GM12872 (cell line): ENCODE measurements around the gene THSD4.

Experiments
- TF ChIP-seq, protein P1 (sequence below): IDR thresholded peaks from 3 replicates; pipeline ENCODE4 v1.5.1; 2011; ENCODE audit warnings: low read depth, mild to moderate bottlenecking, low read length, moderate library complexity; ENCODE audit not compliant: insufficient read depth

Gene THSD4

DNA sequence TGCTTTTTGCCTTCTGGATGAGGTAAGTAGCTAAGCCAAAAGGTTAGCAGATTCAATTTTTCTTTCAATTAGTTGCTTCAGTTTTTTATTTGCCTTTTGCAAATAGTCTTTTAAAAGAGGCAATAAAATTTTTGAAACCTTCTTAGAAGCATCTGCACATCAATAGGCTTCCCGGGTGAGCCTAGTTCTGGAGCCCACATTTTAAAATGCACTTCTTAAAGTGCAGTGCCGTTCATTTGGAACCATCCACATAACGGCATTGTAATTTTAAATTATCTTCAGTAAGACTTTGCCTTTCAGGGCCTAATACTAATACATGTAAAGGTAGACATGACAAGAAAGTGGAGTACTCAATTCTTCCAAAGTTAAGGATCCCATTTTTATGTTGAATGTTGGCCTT lies 269.2 kb downstream of the THSD4 start:
- TF ChIP-seq, protein P1, sequence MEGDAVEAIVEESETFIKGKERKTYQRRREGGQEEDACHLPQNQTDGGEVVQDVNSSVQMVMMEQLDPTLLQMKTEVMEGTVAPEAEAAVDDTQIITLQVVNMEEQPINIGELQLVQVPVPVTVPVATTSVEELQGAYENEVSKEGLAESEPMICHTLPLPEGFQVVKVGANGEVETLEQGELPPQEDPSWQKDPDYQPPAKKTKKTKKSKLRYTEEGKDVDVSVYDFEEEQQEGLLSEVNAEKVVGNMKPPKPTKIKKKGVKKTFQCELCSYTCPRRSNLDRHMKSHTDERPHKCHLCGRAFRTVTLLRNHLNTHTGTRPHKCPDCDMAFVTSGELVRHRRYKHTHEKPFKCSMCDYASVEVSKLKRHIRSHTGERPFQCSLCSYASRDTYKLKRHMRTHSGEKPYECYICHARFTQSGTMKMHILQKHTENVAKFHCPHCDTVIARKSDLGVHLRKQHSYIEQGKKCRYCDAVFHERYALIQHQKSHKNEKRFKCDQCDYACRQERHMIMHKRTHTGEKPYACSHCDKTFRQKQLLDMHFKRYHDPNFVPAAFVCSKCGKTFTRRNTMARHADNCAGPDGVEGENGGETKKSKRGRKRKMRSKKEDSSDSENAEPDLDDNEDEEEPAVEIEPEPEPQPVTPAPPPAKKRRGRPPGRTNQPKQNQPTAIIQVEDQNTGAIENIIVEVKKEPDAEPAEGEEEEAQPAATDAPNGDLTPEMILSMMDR = no peak

DNA sequence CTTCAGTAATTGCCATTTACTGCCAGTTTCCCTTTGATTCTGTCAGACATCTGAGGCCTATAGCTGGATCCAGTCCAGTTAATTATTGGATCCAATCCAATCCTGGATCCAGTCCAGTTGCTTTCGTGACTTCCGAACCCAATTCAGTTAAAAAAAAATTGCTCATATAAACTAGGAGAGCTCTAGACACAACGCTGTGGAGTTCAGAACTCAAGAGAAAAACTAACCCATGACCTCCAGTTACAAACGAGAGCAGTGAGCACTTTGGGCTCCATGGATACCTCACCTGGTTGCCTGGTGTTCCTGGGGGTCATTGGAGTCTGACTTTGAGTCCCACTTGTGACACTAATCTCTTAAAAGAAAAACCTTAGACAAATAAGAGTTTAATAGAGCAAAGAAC lies 269.8 kb downstream of the THSD4 start:
- TF ChIP-seq, protein P1 = no peak

DNA sequence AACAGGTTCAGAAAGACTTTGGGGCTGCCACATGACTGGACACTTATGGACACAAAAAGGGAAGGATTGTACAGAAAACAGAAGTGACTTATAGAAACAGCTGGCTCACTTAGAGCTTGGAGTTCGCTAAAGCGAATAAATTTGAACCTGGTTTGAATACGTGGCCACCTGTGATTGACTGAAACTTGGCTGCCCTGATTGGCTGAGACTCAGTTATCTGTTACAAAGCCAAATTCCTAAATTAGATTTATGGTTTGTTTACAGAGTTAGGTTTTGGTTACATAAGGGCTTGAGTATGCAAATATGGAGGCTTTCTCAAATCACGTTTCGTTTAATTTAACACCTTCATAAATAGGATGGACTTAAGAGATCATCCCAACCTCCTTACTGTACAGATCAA lies 270.2 kb downstream of the THSD4 start:
- TF ChIP-seq, protein P1 = no peak

DNA sequence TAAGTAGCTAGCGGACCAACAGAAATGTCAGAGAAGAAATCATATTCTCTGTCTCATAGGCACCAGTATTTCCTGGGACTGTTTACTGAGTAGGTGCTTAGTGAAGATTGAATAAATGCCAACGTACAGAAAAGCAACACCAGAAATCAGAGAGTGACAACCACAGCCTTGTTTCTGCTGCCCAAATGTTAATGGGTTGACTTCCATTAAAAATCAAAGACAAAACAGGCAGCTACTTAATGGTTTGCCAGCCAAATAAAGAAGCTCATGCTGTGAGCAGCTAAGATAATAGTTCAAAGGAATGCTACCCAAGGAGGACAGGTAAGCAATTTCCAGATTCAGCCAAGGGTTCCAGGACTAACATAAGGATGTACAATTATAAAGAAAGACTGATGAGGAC lies 270.7 kb downstream of the THSD4 start:
- TF ChIP-seq, protein P1 = no peak

DNA sequence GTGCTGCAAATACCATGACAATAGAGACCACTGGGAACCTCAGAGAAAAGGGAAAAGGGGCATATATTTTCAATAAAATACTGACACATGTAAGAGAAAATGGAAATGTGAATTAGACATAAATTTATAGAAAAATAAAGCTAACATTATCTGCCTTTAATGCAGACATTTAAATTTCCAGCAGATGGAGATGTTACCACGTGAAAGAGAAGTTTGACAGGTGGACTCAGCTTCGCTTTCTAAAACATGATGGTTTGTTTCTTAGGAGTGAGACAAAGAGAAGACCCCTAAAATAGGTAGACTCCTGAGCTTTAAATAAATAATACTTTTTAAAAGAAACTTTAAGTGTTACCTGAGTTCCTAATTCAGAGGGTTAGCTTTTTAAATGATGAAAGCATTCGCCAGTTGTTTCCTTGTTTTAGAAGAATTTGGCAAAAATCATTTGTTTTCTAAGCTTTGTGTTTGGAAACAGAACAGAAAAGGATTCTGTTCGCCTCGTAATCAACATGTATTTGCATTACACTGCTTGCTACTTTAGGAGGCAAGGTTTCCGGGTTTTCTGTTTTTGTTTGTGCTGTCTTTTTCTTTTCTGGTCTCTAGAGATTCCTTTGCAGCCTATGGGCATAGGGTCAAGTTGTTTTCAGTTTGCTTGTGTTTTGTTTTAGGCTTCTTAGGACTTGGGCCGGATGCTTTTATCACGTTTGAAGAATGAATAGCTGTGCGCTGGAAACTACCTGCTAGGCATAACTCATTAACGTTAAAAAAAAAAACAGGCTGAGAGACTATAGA lies 271.4 kb downstream of the THSD4 start:
- TF ChIP-seq, protein P1 = peak; percentile 17; the same call in 2 of the 3 replicates

DNA sequence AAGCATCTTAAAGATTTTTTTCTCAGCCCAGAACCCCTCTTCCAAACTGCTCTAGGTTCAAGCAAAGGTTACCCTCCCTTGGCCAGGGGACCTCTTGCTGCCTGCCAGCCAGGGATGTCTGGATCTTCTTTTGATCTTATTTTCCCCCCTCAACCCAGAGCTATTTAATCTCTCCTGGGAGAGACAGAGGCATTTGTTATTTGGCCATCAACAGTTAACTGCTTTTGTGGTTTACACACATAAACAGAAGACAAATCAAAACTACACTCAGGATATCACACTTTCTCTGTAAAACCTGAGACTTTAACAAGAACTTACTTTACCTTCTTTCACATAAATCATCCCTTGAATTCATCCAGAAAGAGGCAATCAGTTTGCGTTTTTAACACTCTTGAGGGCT lies 272.5 kb downstream of the THSD4 start:
- TF ChIP-seq, protein P1 = no peak

DNA sequence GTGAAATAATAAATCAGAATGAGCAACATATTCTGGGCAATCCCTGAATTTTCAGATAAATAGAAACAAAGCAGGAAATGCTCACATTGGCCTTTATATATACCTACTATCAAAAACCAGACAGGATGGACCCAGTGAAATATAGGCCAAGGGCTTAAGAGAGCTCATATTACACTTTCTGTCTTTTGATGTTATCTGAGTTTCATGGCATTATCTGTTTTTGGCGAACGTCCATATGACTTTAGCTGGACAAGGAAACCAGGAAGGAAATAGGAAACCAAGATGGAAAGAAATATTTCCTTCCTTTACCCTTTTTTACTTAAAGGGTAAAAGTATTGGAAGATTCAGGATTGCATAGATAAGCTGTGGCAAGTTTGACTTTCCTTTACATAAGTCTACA lies 274.8 kb downstream of the THSD4 start:
- TF ChIP-seq, protein P1 = no peak
